PC-3 (cell line): ENCODE measurements around the gene DCAF15.

Experiments
- CTCF ChIP-seq: fragments of 300-600 bp; sonication (generic); conservative IDR thresholded peaks from 2 replicates; pipeline ENCODE4 v1.5.1; 2017; ENCODE audit warnings: antibody characterized with exemption, low read depth, mild to moderate bottlenecking, low read length
- EZH2phosphoT487 ChIP-seq: fragments of 300-600 bp; sonication (generic); IDR thresholded peaks from 2 replicates; pipeline ENCODE4 v1.6.1; 2018; ENCODE audit warnings: mild to moderate bottlenecking, antibody characterized with exemption, low read length, borderline replicate concordance

GRCh38 chr19:13968999-13969398 lies 16.7 kb downstream of the DCAF15 start:
- TF ChIP-seq CTCF, result no peak
- no peak for TF ChIP-seq EZH2phosphoT487
